GM21723 (cell line): Measurements from ENCODE around the gene SMIM34.
"Not testable (repeated sequence)": the region's sequence is repeated elsewhere in the genome, so short reads cannot be mapped to it uniquely, and the experiment has no call there.

Experiments
- ATAC-seq: cut with Tn5 transposase; IDR thresholded peaks from one replicate; pipeline ENCODE4 v1.9.1; 2021; ENCODE audit warnings: mild to moderate bottlenecking, moderate library complexity; ENCODE audit not compliant: unreplicated experiment

The SMIM34 gene, protein sequence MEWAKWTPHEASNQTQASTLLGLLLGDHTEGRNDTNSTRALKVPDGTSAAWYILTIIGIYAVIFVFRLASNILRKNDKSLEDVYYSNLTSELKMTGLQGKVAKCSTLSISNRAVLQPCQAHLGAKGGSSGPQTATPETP

DNA sequence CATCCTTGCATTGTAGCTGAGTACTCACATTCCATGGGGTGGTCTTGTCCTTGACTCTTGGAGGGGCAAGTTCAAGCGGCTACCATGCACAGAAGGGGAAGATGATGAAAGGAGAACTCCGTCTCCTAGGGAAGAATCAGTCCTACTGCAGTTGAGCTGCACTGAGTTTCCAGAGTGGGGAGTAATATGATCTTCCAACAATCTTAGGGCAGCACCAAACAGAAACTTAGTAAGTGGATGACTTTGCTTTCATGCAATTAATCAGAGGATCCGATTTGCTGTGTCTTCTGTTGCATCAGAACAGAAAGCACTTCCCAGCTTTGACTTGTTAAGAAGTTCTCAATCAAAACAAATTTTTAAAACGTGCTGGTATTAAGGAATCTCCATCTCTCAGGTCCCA lies at the start of gene SMIM34:
Gene SMIM34 (minus strand): TSS at position 147 of the 400 bp plus-strand sequence. CDS start 112 bp downstream, at position 35.
- not testable (repeated sequence) for ATAC-seq

DNA sequence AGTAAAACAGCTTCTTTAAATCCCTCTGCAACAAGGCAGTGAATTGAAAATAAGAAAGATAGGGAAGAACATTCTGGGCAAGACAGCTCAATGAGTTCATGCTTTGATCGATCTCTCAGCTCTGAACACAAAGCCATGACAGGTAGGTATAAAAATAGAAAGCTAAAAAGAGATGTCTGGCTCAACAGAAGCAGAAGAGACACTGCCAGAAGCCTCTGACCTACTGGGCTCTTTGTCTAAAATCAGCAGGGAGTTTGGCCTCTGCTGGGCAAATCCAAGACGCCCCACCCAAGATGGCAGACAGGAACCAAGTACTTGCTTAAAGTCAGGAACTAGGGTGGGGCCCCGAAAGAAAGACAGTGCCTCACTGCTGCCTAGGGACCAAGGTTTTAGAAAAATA lies 43.6 kb upstream of the SMIM34 start:
- not testable (repeated sequence) for ATAC-seq

DNA sequence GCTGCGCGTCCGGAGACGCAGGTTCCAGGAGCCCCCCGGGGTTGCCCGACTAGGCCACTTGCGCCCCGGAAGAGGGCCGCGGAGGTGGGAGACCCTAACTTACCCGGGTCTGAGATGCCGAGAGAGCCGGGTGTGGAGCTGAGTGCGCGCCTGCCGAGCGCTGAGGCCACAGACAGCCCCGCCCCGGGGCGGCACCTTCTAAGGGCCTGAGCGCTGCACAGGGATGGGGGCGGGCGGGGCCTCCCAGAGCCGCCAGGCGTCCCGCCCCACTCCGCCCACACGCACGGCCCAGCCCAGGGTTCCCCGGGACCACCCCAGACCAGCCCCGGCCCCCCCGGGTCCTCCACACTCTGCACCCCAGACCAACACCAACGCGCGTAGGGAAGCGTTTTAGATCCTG lies 35.7 kb upstream of the SMIM34 start:
- ATAC-seq: not testable (repeated sequence)

DNA sequence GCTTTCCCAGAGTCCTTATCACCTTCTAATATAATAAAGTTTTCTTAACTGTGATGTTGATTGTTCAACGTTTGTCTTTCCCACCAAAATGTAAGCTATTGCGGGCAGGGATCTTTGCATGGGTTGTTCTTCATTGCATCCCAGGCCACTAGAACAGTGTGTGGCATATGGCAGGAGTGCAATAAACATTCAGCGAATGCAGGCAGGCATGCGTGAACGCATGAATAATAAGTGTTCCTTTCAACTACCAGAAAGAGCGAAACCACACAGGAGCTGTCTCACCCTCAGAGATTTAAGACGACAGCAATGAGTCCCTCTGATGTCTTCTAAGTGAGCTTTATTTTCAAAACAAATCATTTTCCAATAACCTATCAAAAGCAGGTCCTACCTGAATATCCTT lies 34.5 kb upstream of the SMIM34 start:
- not testable (repeated sequence) for ATAC-seq

DNA sequence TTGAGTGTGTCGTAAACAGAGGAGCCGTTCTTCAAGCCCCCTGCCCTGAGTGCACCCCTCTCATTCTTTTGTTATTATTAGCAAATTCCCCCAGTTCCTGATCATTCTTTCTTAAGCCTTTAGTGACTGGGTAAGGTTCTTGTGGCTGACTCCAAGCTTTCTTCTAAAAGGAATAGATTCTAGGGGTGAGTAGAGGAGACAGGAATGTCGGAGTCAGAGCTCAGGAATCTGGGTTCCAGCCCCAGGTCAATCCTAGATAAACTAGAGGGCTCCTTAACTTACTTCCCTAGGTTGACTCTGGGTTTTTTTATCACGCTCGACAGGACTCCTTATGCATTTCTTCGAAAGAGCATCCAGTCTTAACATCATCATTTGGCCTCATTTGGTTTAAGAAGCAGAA lies 32.4 kb upstream of the SMIM34 start:
- ATAC-seq: not testable (repeated sequence)

DNA sequence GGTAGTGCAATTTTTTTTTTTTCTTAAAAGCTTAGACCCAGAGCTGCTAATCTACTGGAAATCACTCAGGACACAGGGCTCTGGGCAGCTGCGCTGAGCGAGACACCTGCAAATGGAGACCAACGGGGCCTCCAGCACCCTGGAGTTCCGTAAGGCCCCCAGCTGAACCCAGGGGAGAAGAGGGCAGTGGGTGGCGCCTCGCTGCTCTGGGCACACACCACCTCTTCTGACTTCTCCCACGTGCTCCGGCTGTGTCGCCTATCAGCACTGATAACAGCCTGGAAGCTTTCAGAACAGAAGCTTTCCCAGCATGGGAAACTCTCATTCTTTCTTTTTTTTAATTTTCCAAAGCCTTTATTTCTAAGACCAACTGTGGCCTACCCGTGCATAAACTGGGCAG lies 31.9 kb upstream of the SMIM34 start:
- ATAC-seq: not testable (repeated sequence)

DNA sequence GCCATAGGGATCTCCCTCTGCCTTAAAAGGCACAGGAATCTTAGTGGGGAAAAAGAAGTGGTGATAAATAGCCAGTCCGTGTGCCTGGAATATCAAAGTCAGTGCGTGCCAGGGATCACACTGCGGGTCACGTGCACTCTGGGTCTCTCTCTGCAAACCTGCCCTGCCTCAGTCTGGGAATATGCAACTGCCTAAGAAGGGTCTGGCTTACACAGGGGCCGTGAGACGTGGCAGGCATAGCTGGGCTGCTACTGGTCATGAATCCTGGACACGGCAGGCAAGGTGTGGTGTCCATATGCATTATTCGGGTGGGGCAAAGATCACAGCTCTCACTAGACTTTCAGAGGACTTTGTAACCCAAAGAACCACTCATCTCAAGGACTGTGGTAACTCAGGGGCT lies 23.3 kb upstream of the SMIM34 start:
- ATAC-seq: not testable (repeated sequence)

DNA sequence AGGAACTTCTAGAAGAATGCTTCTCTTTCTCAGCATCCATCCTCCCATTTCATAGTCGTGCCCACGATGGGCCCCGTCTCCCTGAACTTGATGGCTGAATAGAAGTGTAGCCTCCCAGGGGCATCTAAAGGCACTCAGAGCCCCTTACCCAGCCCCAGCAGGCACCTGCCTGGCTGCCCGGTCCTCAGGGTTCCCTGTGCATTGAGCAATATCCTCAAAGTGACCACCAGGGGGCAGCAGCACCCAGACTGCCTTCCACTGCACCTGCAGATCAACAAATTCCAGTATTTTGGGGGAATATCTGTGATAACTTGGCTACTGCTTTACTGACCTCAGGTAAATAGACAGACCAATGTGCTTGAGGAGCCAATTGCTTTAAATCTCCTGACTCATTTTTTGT lies 19.7 kb upstream of the SMIM34 start:
- ATAC-seq: not testable (repeated sequence)

DNA sequence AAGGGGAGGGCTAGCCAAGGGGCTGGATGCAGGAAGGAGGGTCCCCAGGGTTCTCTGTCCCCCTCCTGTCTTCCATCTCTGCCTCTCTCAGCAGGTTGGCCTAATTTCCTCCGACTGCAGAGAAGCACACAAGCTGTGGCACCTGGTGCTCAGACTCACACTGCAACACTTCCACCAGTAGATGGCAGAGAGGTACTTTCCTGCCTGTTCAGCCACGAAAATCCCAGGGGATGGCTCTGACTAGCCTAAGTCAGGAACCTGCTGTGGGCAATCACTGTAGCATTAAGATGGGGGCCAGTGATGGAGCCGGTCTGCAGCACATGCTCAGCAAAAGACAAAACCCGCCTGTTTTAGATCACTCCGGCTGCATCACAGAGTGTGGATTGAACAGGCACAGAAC lies 6.0 kb upstream of the SMIM34 start:
- not testable (repeated sequence) for ATAC-seq

DNA sequence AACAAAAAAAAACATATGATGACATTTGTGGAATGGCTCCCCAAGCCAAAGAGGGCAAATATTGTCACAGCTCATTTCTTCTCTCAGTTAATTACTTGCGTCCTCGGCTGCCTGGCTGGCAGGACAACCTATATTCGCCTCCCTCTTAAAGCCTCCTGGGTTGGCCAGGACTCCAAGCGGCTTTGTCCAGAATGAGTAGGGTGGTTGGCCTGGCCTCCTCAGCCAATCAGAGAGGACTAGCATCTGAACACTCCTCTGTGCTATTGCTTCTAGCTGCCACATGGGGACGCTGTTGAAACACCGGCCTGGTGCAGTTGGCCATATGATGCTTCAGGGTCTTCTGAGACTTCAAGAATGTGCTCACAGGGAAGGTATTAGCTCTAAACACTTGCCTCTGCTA lies 4.7 kb upstream of the SMIM34 start:
- ATAC-seq: not testable (repeated sequence)

DNA sequence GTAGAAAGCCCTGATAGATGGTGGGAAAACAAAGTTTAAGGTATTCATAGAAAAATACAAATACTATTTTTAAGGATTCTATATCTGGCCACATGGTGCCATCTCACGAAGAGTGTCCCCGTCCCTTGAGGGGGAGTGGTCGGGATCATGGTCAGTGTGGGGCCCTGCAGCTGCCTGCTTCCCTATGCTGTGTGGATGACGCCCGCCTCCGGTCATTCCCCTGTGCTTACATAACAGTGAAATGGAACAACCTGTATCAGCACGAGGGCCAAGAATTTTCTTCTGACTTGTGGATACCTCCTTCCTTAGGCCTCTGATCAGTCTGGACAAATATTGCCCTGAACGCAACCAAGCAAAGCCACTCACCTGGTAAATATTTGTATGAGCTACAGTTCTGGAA lies 3.6 kb upstream of the SMIM34 start:
- not testable (repeated sequence) for ATAC-seq

DNA sequence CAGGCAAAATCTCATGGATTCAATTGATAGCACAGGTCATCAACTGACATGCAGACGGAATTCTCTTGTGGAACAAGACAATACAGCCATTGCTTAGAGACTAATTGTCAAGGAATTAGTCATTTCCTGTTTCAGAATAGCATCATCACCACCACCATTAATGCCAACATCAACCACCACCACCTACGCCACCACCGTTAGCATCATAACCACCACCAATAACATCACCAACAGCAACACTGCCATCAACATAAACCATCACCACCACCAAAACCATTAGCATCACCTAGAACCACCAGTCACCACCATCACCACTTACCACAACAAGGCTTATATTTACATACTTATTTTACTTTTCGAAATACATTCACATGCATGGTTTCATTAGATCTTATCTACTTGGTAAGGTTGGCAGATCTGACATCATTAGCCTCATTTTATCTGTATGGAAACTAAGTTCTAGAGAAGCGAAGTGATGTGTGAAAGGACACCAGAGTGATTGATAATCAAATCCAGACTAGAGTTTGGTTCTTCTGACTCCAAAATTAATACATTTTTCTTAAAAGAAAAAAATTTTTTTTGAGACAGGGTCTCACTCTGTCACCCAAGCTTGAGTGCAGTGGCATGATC lies 6.2 kb downstream of the SMIM34 start:
- not testable (repeated sequence) for ATAC-seq

DNA sequence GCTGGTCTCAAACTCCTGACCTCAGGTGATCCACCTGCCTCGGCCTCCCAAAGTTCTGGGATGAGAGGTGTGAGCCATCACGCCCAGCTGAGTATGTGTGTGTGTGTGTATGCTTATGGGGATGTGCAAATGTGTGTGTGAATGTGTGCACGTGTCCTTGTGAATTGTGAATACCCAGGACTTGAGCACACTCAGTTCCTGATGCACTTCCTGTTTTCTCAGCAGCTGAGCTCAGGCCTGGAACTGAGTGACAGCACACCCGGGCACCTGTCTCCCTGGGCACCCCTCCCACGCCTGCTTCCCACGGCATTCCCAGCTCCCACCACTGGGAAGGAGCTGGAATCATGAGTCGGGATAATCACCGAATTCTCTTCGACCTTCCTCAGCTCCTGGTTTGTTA lies 16.5 kb downstream of the SMIM34 start:
- not testable (repeated sequence) for ATAC-seq

DNA sequence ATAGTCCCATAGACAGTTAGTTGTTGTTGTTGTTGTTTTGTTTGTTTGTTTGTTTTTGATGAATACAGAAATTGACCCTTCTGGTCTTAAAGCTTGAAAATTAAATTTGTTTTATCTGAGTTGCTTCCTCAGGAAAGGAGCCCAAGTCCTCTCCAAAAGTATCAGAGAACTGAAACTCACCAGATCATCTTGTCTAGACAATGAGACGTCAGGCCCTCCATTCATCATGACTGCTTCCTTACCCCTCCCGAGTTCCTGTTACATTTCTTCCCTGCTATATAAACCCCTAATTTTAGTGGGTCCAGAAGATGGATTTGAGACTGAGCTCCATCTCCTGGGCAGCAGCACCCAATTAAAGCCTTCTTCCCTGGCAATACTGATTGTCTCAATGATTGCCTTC lies 17.1 kb downstream of the SMIM34 start:
- ATAC-seq: not testable (repeated sequence)

DNA sequence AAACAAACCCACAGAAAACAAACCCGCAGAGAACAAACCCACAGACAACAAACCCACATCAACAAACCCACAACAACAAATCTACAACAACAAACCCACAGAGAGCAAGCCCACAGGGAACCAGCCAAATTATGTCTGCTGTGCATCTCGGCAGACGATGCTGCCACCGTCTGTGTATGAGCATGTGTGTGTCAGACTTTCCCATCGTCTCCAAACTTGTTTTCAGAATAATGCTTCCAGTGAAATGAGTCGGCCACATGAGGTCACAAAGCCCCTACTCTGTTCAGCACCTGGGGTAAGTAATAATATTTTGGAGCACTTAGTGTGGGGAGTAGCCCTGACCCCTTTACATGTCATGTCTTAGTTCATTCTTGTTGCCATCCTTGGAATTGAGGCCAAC lies 17.6 kb downstream of the SMIM34 start:
- ATAC-seq: not testable (repeated sequence)

DNA sequence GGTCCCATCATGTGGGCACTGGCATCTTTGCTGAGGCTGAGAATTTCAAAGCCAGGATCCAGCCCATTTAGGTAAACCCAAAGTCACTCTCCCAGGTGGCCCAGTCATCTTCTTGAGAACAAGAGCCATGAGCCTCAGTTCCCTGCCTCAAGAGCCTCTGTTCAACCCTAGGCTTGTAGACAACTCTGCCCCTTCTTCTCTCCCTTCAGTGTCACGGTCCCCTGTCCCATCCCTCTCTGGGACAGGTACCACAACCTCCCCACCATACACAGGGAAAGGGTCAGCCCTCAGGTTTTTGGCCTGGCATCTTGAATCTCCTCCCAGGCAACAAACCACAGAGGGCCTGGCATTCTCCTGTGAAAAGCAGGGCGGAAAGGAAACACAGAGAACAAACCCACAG lies 18.1 kb downstream of the SMIM34 start:
- not testable (repeated sequence) for ATAC-seq

DNA sequence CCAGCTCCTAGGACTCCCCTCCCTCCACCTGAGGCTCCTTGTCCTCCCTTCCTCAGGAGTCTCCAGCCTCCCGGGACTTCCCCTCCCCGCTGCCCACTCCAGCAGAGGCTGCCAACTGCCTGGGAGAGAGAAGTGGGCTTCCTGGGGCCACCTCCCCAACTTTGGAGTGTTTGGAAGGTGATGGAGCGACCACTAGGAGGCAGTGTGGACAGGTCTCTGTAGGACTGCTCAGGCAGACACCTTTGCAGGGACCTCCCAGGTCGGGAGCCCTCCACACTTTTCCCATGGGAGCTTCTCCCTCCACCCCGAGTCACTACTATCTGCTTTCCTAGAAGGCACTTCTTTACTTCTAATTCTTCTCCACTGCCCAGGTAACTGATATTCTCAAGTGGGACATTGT lies 19.0 kb downstream of the SMIM34 start:
- ATAC-seq: not testable (repeated sequence)

DNA sequence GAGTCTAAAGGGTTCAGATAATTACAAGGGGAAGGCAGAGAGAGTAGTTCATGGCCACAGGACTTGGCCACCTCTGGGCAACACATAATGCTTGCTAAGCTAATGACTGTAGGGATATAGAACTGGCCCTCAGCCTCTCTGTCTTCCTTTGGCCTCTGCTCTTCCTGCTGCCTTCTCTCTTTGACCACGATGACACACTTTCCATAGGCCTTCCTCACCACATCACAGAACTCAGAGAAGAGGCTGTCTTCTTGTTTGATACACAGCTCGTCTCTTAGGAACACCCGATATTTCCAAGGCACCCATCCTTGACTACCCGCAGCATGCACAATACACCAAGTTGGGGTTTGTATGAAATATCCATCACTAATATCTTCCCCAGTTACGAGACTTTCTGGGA lies 23.2 kb downstream of the SMIM34 start:
- ATAC-seq: not testable (repeated sequence)

DNA sequence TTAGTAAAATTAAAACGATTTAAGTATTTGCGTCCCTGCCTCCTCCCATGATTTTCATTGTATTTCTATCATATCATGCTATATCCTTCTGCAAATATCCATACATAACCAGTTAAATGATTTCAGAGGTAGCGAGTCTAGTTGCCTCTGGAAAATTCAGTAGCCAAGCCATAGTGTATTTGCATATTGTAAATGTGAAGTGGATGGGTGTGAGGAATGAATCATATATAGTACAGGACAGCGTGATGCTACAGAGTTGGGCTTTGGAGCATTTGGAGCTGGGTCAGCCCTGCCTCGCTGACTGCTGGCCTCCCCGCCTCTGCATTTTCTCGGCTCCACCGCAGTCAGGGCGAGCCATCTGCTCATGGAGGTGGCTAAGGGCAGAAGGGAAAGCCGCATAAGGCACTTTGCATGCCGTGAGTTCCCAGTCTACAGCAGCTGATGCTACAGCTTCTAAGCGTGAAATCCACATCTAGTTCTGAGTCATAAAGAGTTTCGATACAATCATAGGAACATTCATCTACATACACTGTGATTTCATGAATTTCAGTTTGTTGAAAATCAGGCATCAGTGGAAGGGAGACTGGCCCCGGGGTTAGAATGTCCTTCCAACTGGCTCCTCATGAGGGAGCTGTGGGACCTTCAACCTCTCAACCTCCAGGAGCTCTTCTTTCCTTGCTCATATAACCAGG lies 39.9 kb downstream of the SMIM34 start:
- peak; percentile 96 for ATAC-seq

DNA sequence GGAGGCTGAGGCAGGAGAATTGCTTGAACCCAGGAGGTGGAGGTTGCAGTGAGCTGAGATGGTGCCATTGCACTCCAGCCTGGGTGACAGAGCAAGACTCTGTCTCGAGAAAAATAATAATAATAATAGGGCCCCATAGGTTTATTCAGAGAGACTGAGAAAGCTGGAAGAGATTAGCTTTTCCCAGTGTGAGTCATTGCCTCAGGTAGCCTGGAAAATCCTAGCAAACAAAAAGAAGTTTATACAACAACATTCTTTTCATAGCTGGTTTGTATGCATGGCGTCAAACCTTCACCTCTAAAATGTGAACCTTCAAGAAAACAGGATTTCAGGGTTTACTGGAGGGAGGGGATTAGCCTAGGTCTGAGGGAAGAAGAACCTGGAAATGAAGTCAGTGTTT lies 40.6 kb downstream of the SMIM34 start:
- ATAC-seq: not testable (repeated sequence)

DNA sequence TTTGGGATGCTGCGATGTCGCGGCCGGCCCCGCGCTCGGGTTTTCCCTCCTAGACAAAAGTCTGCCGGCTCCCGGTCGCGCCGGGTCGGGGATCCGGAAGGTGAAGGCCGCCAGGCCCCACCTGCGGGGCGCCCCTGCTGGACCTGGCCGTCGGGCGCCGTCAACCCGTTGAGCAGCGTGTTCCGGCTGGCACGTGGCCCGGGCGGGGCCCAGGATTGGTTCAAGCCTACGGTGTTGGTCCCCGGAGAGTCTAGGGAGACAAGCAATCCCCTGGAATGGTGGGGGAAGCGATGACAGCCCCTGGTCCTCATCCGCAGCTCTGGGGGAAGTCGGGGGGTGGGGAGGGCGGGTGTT lies 48.2 kb downstream of the SMIM34 start:
- ATAC-seq: peak; percentile 69

DNA sequence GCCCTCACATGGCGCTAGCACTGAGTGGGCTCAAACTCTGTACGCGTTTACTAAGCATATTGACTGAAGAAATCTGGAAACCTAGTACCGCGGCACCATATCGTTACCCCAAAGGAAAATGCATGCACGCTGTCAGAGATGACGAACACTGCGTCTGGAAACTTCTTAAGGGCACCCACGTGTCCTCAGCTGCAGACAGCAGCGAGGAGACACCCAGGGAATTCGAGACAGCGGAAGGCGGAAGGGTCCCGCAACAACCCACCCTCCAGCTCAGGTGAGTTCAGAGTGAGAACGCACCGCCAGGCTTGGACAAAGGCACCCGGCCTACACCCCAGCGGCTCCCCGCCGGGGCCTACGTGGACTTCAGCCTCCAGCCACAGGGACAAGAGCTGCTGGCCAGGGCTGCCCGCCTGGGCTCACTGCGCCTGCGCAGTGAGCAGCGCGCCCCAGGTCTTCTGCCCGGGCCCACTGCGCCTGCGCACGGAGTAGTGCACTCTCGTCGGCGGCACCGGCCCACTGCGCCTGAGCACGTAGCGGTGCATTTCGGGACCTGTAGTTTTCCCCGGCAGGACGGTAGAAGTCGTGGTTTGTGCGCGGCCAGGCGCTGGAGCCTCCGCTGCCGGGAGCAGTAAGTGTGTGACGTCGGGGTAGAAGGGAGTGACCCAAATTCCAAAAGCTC lies 48.7 kb downstream of the SMIM34 start, which contains the start of gene SMIM11:
Gene SMIM11 (plus strand): TSS at position 568 of the 679 bp plus-strand sequence. CDS start 3,998 bp downstream, outside the sequence.
- ATAC-seq: peak; percentile 91
